HG03342 (cell line): ENCODE data around the gene RBKS.

Experiments used
- ATAC-seq: cut with Tn5 transposase; IDR thresholded peaks from one replicate; pipeline ENCODE4 v1.9.1; 2021; ENCODE audit warnings: mild to moderate bottlenecking, moderate library complexity; ENCODE audit not compliant: unreplicated experiment

Gene RBKS

GRCh38 chr2:27838502-27838901 lies 51.7 kb downstream of the RBKS start:
- no peak for ATAC-seq

- no peak for ATAC-seq
These were observed 56.3 kb downstream of the RBKS start for GRCh38 chr2:27833931-27834330.

- ATAC-seq = no peak
These were observed 57.8 kb downstream of the RBKS start for GRCh38 chr2:27832396-27832795.

- ATAC-seq = no peak
These were observed 58.7 kb downstream of the RBKS start for GRCh38 chr2:27831279-27832050.

- no peak for ATAC-seq
These were observed 59.5 kb downstream of the RBKS start for GRCh38 chr2:27830656-27831055.

GRCh38 chr2:27829791-27830190 lies 60.4 kb downstream of the RBKS start:
- no peak for ATAC-seq

- no peak for ATAC-seq
These were observed 61.9 kb downstream of the RBKS start for GRCh38 chr2:27828305-27828704.

- no peak for ATAC-seq
These were observed 65.8 kb downstream of the RBKS start for GRCh38 chr2:27824401-27824800.

GRCh38 chr2:27823569-27823968 lies 66.6 kb downstream of the RBKS start:
- no peak for ATAC-seq

GRCh38 chr2:27823135-27823534 lies 67.1 kb downstream of the RBKS start:
- no peak for ATAC-seq

GRCh38 chr2:27822049-27822448 lies 68.1 kb downstream of the RBKS start:
- ATAC-seq = no peak

- ATAC-seq = no peak
These were observed 74.2 kb downstream of the RBKS start for GRCh38 chr2:27815860-27816438.

GRCh38 chr2:27814758-27815157 lies 75.4 kb downstream of the RBKS start:
- no peak for ATAC-seq

GRCh38 chr2:27811768-27812167 lies 78.4 kb downstream of the RBKS start:
- no peak for ATAC-seq

GRCh38 chr2:27810455-27810854 lies 79.7 kb downstream of the RBKS start:
- no peak for ATAC-seq

- no peak for ATAC-seq
These were observed 80.4 kb downstream of the RBKS start for GRCh38 chr2:27809761-27810241.

GRCh38 chr2:27808984-27809383 lies 81.2 kb downstream of the RBKS start:
- ATAC-seq = no peak

- no peak for ATAC-seq
These were observed 81.8 kb downstream of the RBKS start for GRCh38 chr2:27808418-27808817.

- ATAC-seq = no peak
These were observed 82.7 kb downstream of the RBKS start for GRCh38 chr2:27807476-27807875.

- ATAC-seq = no peak
These were observed 83.7 kb downstream of the RBKS start for GRCh38 chr2:27806311-27807059.

GRCh38 chr2:27805180-27805579 lies 85.0 kb downstream of the RBKS start:
- ATAC-seq = no peak

- ATAC-seq = no peak
These were observed 86.0 kb downstream of the RBKS start for GRCh38 chr2:27804146-27804545.
